Natural killer cell (primary cell): ENCODE results near the gene TEKT3. TPM values are rescaled to one million over a fixed set of nuclear protein-coding genes. Genes with fewer than 3 reads are reported as not detected.

Source experiments
- ATAC-seq, 3 donors: fragments of 150-1000 bp in 2 of 3; fragments of 200-7000 bp in 1 of 3; cut with Tn5 transposase; 1 replicate in 1 of 3; 2 replicates in 2 of 3; pipeline ENCODE4 v1.10.0; 2021; ENCODE audit warnings: mild to moderate bottlenecking in 2 of 3, moderate library complexity in 2 of 3
- DNase-seq, 2 donors: peaks; one replicate each; pipeline versions ENCODE4 v3.0.0 to v3.0.0-alpha.2; 2013 to 2021; ENCODE audit warnings: mixed read lengths in 1 of 2
- H3K27ac ChIP-seq: one replicate; pipeline ENCODE4 v1.5.1; 2013; ENCODE audit warnings: mild to moderate bottlenecking, low read length
- H3K27me3 ChIP-seq: one replicate; pipeline ENCODE4 v1.6.1; 2013; ENCODE audit warnings: low read length; ENCODE audit not compliant: control insufficient read depth, insufficient read depth
- H3K36me3 ChIP-seq: one replicate; pipeline ENCODE4 v1.6.1; 2013; ENCODE audit warnings: low read length; ENCODE audit not compliant: control insufficient read depth, insufficient read depth
- H3K4me1 ChIP-seq: one replicate; pipeline ENCODE4 v1.6.1; 2013; ENCODE audit warnings: low read length; ENCODE audit not compliant: control insufficient read depth, insufficient read depth
- H3K4me3 ChIP-seq: one replicate; pipeline ENCODE4 v1.5.1; 2013; ENCODE audit warnings: low read length
- H3K9me3 ChIP-seq: one replicate; pipeline ENCODE4 v1.6.1; 2013; ENCODE audit warnings: low read length; ENCODE audit not compliant: control insufficient read depth, insufficient read depth
- H3K27ac Mint-ChIP-seq, 2 donors: one replicate each; pipeline ENCODE4 v1.8.0; 2022; ENCODE audit warnings: mild to moderate bottlenecking in 2 of 2, mixed read lengths in 2 of 2, moderate library complexity in 1 of 2
- H3K27me3 Mint-ChIP-seq, 2 donors: one replicate each; pipeline ENCODE4 v1.8.0; 2022; ENCODE audit warnings: low read depth in 2 of 2, mixed read lengths in 2 of 2
- H3K36me3 Mint-ChIP-seq: one replicate; pipeline ENCODE4 v1.8.0; 2022; ENCODE audit warnings: mixed read lengths
- H3K4me1 Mint-ChIP-seq, 2 donors: one replicate each; pipeline ENCODE4 v1.8.0; 2022; ENCODE audit warnings: mixed read lengths in 2 of 2
- H3K4me3 Mint-ChIP-seq: one replicate; pipeline ENCODE4 v1.8.0; 2022; ENCODE audit warnings: mild to moderate bottlenecking, moderate library complexity, mixed read lengths
- H3K9me3 Mint-ChIP-seq, 2 donors: one replicate each; pipeline ENCODE4 v1.8.0; 2022; ENCODE audit warnings: mixed read lengths in 2 of 2
- CTCF ChIP-seq: fragments of 200-600 bp; IDR thresholded peaks from one replicate; pipeline ENCODE4 v1.8.0; 2022; ENCODE audit warnings: antibody characterized with exemption
- WGBS: methylation state at CpG from one replicate; pipeline ENCODE4 v1.1.7; 2013; ENCODE audit warnings: missing lambda C conversion rate; ENCODE audit not compliant: insufficient coverage; 5-methylcytosine and 5-hydroxymethylcytosine counted together
- intact Hi-C: fragments of 100-400 bp; cut with micrococcal nuclease; formaldehyde crosslinking; loops from one replicate; pipeline ENCODE4 v1.14.2; 2022
- total RNA-seq, 4 donors: library from RNA; stranded (reverse); fragments of 120-200 nt in 1 of 4; gene quantifications; one replicate each; pipeline versions ENCODE4 v1.2.3 to v1.2.4, GENCODE V29; 2013 to 2022

Gene TEKT3
- total RNA-seq, 3 donors from 2014 or later (not counting 1 experiment from before 2014, with no cell fraction given), result 0.39 to 1.3 (median 0.58) TPM

- no peak within 1 kb of the TSS for H3K27ac ChIP-seq
- no peaks in the 10 kb centered on the region for H3K9me3 ChIP-seq
- peaks cover 44 to 51% of the 10 kb centered on the region in 2 donors for H3K27me3 Mint-ChIP-seq
- H3K4me1 ChIP-seq, result peaks cover 12% of the 10 kb centered on the region
- no peak for ATAC-seq
- no peak within 1 kb of the TSS for H3K4me3 Mint-ChIP-seq
- no peak for DNase-seq
- no peak within 1 kb of the TSS for H3K27ac Mint-ChIP-seq
- peaks cover 18% of the 10 kb centered on the region for H3K27me3 ChIP-seq
- intact Hi-C loops, result no loop called here
- no peaks in the 10 kb centered on the region for H3K9me3 Mint-ChIP-seq
- H3K4me3 ChIP-seq, result no peak within 1 kb of the TSS
- WGBS, result 86% methylated on average over 6 of the region's 6 CpGs
- no peaks in the 10 kb centered on the region for H3K36me3 Mint-ChIP-seq
- H3K36me3 ChIP-seq, result no peaks in the 10 kb centered on the region
- peaks cover 0 to 3% of the 10 kb centered on the region in 2 donors for H3K4me1 Mint-ChIP-seq
- TF ChIP-seq CTCF, result no peak
Observed at GRCh38 chr17:15265131-15265530, 76.3 kb downstream of the TEKT3 start, which contains the start of gene PMP22. Gene PMP22 (minus strand): TSS chr17:15265326. CDS start chr17:15260727, 4,599 bp downstream.

GRCh38 chr17:15264542-15264941 lies 76.9 kb downstream of the TEKT3 start:
- peaks cover 44 to 53% of the 10 kb centered on the region in 2 donors for H3K27me3 Mint-ChIP-seq
- peaks cover 18% of the 10 kb centered on the region for H3K27me3 ChIP-seq
- H3K27ac Mint-ChIP-seq, result no peak overlapping the region
- no peak for TF ChIP-seq CTCF
- peaks cover 12% of the 10 kb centered on the region for H3K4me1 ChIP-seq
- ATAC-seq (no peak), DNase-seq (no peak)
- H3K36me3 Mint-ChIP-seq, result no peaks in the 10 kb centered on the region
- no peaks in the 10 kb centered on the region for H3K36me3 ChIP-seq
- H3K9me3 ChIP-seq, result no peaks in the 10 kb centered on the region
- intact Hi-C loops, result no loop called here
- H3K4me1 Mint-ChIP-seq, result peaks cover 0 to 3% of the 10 kb centered on the region in 2 donors
- H3K27ac ChIP-seq, result no peak overlapping the region
- 77% methylated on average over 2 of the region's 2 CpGs for WGBS
- H3K4me3 Mint-ChIP-seq, result no peak overlapping the region
- no peaks in the 10 kb centered on the region for H3K9me3 Mint-ChIP-seq
- no peak overlapping the region for H3K4me3 ChIP-seq

GRCh38 chr17:15263680-15264079 lies 77.7 kb downstream of the TEKT3 start:
- Histone ChIP-seq H3K27ac (no peak overlapping the region), H3K36me3 (no peaks in the 10 kb centered on the region), H3K9me3 (no peaks in the 10 kb centered on the region), H3K4me1 (peaks cover 12% of the 10 kb centered on the region), H3K4me3 (no peak overlapping the region), H3K27me3 (peaks cover 18% of the 10 kb centered on the region)
- Mint-ChIP-seq H3K4me3 (no peak overlapping the region), H3K4me1 (peaks cover 0 to 3% of the 10 kb centered on the region in 2 donors), H3K9me3 (no peaks in the 10 kb centered on the region), H3K27ac (no peak overlapping the region), H3K36me3 (no peaks in the 10 kb centered on the region), H3K27me3 (peaks cover 51 to 62% of the 10 kb centered on the region in 2 donors)
- 65% methylated on average over 2 of the region's 3 CpGs for WGBS
- TF ChIP-seq CTCF, result no peak
- intact Hi-C loops, result no loop called here
- DNase-seq (no peak), ATAC-seq (no peak)

- no peak for TF ChIP-seq CTCF
- Histone ChIP-seq H3K27me3 (peaks cover 18% of the 10 kb centered on the region), H3K36me3 (no peaks in the 10 kb centered on the region), H3K27ac (no peak overlapping the region), H3K4me3 (no peak overlapping the region), H3K9me3 (no peaks in the 10 kb centered on the region), H3K4me1 (peaks cover 12% of the 10 kb centered on the region)
- Mint-ChIP-seq H3K36me3 (no peaks in the 10 kb centered on the region), H3K27ac (no peak overlapping the region), H3K27me3 (peaks cover 53 to 63% of the 10 kb centered on the region in 2 donors), H3K4me1 (peaks cover 0 to 3% of the 10 kb centered on the region in 2 donors), H3K9me3 (no peaks in the 10 kb centered on the region), H3K4me3 (no peak overlapping the region)
- ATAC-seq, result no peak
- 9% methylated on average over 16 of the region's 17 CpGs for WGBS
- intact Hi-C loops, result no loop called here
- no peak for DNase-seq
Observed at GRCh38 chr17:15263206-15263579, 78.2 kb downstream of the TEKT3 start.
